ENCODE measurements around the gene REST. TPM values are rescaled to one million over a fixed set of nuclear protein-coding genes. Genes with fewer than 3 reads are reported as not detected.

REST gene
- polyA plus RNA-seq, 2 of the 4 experiments (the other 2 are of a cell fraction) = 8.8 to 18.6 TPM

DNA sequence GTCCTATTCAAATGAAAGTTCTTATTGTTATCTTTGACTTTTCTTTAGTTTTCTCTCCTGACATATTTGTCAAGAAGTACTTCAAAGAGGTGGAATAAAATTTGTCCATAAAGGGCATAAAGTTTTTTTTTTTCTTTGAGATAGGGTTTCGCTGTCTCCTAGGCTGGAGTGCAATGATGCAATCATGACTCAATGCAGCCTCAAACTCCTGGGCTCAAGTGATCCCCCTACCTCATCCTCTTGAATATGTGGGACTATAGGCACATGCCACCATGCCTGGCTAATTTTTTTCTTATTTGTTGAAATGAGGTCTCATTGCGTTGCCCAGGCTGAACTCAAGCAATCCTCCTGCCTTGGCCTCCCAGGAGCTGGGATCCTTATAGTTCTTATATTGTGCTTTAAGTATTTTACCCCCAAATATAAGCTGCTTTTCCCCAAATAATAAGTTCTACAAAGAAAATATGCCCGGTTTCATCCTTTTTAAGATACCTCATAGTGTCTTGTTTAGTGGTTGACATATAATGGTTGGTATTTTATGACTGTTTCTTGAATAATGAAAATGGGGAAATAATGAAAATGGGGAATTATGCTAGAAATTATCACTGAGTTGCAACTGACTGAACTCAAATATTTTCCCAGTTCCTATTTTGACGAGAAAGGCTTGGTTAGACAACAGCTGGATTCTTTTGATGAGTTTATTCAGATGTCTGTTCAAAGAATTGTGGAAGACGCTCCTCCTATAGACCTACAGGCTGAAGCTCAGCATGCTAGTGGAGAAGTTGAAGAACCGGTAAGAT lies 82.6 kb downstream of the REST start:
- Histone ChIP-seq H3K4me2 (no peak overlapping the region), H3K9me3 (no peaks in the 10 kb centered on the region), H3K27ac (no peak overlapping the region), H3K4me3 (no peak overlapping the region), H3K4me1 (0 out of 3 replicates have a peak, but pooled peaks cover 7% of the 10 kb centered on the region)
- 90% methylated on average over 6 of the region's 6 CpGs for WGBS (ENCODE audit: missing lambda C conversion rate)
- DNase-seq (ENCODE audit: low read depth in 1 of 2, low spot score in 1 of 2) (no peak), ATAC-seq (no peak), FAIRE-seq (no peak)
- TF ChIP-seq RCOR1 (IDR thresholded peaks at IDR 0.05; ENCODE audit: low read depth, low read length) = no peak
- TF ChIP-seq KDM1A (IDR thresholded peaks at IDR 0.05; ENCODE audit: low read depth) = no peak
- no peak for TF ChIP-seq ZSCAN20 (CRISPR knock-in tag; IDR thresholded peaks at IDR 0.05)
- TF ChIP-seq, protein P1, sequence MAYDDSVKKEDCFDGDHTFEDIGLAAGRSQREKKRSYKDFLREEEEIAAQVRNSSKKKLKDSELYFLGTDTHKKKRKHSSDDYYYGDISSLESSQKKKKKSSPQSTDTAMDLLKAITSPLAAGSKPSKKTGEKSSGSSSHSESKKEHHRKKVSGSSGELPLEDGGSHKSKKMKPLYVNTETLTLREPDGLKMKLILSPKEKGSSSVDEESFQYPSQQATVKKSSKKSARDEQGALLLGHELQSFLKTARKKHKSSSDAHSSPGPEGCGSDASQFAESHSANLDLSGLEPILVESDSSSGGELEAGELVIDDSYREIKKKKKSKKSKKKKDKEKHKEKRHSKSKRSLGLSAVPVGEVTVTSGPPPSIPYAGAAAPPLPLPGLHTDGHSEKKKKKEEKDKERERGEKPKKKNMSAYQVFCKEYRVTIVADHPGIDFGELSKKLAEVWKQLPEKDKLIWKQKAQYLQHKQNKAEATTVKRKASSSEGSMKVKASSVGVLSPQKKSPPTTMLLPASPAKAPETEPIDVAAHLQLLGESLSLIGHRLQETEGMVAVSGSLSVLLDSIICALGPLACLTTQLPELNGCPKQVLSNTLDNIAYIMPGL (CRISPR knock-in tag; IDR thresholded peaks at IDR 0.05; ENCODE audit: borderline replicate concordance) = no peak
- TF ChIP-seq, protein P2, sequence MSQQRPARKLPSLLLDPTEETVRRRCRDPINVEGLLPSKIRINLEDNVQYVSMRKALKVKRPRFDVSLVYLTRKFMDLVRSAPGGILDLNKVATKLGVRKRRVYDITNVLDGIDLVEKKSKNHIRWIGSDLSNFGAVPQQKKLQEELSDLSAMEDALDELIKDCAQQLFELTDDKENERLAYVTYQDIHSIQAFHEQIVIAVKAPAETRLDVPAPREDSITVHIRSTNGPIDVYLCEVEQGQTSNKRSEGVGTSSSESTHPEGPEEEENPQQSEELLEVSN (IDR thresholded peaks at IDR 0.05; ENCODE audit: borderline replicate concordance, low read depth) = no peak
- TF ChIP-seq, protein P3, sequence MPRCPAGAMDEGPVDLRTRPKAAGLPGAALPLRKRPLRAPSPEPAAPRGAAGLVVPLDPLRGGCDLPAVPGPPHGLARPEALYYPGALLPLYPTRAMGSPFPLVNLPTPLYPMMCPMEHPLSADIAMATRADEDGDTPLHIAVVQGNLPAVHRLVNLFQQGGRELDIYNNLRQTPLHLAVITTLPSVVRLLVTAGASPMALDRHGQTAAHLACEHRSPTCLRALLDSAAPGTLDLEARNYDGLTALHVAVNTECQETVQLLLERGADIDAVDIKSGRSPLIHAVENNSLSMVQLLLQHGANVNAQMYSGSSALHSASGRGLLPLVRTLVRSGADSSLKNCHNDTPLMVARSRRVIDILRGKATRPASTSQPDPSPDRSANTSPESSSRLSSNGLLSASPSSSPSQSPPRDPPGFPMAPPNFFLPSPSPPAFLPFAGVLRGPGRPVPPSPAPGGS (IDR thresholded peaks at IDR 0.05) = no peak
- TF ChIP-seq, protein P4, sequence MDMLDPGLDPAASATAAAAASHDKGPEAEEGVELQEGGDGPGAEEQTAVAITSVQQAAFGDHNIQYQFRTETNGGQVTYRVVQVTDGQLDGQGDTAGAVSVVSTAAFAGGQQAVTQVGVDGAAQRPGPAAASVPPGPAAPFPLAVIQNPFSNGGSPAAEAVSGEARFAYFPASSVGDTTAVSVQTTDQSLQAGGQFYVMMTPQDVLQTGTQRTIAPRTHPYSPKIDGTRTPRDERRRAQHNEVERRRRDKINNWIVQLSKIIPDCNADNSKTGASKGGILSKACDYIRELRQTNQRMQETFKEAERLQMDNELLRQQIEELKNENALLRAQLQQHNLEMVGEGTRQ (IDR thresholded peaks at IDR 0.05) = no peak
- TF ChIP-seq CHD4 (IDR thresholded peaks at IDR 0.05; ENCODE audit: borderline replicate concordance) = no peak
- no peak for TF ChIP-seq SREBF2 (IDR thresholded peaks at IDR 0.05)
- TF ChIP-seq, protein P5, sequence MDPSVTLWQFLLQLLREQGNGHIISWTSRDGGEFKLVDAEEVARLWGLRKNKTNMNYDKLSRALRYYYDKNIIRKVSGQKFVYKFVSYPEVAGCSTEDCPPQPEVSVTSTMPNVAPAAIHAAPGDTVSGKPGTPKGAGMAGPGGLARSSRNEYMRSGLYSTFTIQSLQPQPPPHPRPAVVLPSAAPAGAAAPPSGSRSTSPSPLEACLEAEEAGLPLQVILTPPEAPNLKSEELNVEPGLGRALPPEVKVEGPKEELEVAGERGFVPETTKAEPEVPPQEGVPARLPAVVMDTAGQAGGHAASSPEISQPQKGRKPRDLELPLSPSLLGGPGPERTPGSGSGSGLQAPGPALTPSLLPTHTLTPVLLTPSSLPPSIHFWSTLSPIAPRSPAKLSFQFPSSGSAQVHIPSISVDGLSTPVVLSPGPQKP (IDR thresholded peaks at IDR 0.05; ENCODE audit: low read depth, low read length) = no peak
- no peak for TF ChIP-seq BHLHE40 (IDR thresholded peaks at IDR 0.05; ENCODE audit: low read depth, low read length)
- TF ChIP-seq EHF (CRISPR knock-in tag; IDR thresholded peaks at IDR 0.05) = no peak
- no peak for TF ChIP-seq EHMT2 (IDR thresholded peaks at IDR 0.05; ENCODE audit: low read depth)
- TF ChIP-seq RFX5 (IDR thresholded peaks at IDR 0.05) = no peak
- no peak for TF ChIP-seq POLR2A (IDR thresholded peaks at IDR 0.05; ENCODE audit: low read length)
- TF ChIP-seq RARB (CRISPR knock-in tag; IDR thresholded peaks at IDR 0.05) = no peak
- no peak for TF ChIP-seq CHD2 (IDR thresholded peaks at IDR 0.05; ENCODE audit: low read length, partially characterized antibody)
- no peak for TF ChIP-seq POLR2AphosphoS2 (conservative IDR thresholded peaks at IDR 0.05; ENCODE audit: low read length)
- TF ChIP-seq HOXB13 (CRISPR knock-in tag; IDR thresholded peaks at IDR 0.05; ENCODE audit: low read depth) = no peak
- TF ChIP-seq FOXS1 (CRISPR knock-in tag; IDR thresholded peaks at IDR 0.05) = no peak
- ChIA-PET CTCF (no interaction called here), POLR2A (no interaction called here)

DNA sequence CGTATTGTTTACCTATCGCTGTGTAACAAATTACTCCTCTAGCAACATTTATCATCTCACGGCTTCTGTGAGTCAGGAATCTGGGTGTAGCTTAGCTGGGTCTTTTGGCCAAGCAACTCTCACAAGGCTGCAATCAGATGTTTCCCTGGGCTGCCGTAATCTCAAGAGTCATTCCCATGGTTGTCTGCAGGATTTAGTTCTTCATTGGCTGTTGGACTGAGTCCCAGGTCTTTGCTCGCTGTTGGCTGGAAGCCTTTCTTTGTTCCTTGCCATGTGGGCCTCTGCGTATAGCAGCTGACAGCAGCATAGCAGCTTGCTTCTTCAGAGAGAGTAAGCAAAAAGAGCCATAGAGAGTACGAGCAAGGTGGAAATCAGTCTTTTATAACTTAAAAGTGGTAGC lies 87.8 kb downstream of the REST start:
- DNase-seq (ENCODE audit: low read depth in 1 of 2, low spot score in 1 of 2) (no peak), FAIRE-seq (no peak), ATAC-seq (no peak)
- Histone ChIP-seq H3K4me3 (no peak overlapping the region), H3K4me1 (no peaks in the 10 kb centered on the region), H3K4me2 (no peak overlapping the region), H3K9me3 (no peaks in the 10 kb centered on the region), H3K27ac (no peak overlapping the region)
- WGBS (ENCODE audit: missing lambda C conversion rate) = 91% methylated on average over 7 of the region's 7 CpGs
- ChIA-PET CTCF (interaction anchor here (0.7 kb wide), 1 partner anchor 38 kb away, joined by 3 read pairs; no protein-coding TSS in a partner anchor), POLR2A (interaction anchor here (0.9 kb wide), 1 partner anchor 16 kb away, joined by 3 read pairs; no protein-coding TSS in a partner anchor)
- TF ChIP-seq RCOR1 (IDR thresholded peaks at IDR 0.05; ENCODE audit: low read depth, low read length) = no peak
- no peak for TF ChIP-seq CHD2 (IDR thresholded peaks at IDR 0.05; ENCODE audit: low read length, partially characterized antibody)
- TF ChIP-seq KDM1A (IDR thresholded peaks at IDR 0.05; ENCODE audit: low read depth) = no peak
- no peak for TF ChIP-seq HOXB5 (CRISPR knock-in tag; IDR thresholded peaks at IDR 0.05)
- TF ChIP-seq NPAS2 (CRISPR knock-in tag; IDR thresholded peaks at IDR 0.05; ENCODE audit: borderline replicate concordance) = no peak
- TF ChIP-seq RAD21 (conservative IDR thresholded peaks at IDR 0.05 in 1 of 2, IDR thresholded peaks at IDR 0.05 in 1 of 2) = no peak
- TF ChIP-seq RNF2 (IDR thresholded peaks at IDR 0.05; ENCODE audit: borderline replicate concordance, low read depth) = no peak
- no peak for TF ChIP-seq KDM5A (IDR thresholded peaks at IDR 0.05)
- TF ChIP-seq, protein P6, sequence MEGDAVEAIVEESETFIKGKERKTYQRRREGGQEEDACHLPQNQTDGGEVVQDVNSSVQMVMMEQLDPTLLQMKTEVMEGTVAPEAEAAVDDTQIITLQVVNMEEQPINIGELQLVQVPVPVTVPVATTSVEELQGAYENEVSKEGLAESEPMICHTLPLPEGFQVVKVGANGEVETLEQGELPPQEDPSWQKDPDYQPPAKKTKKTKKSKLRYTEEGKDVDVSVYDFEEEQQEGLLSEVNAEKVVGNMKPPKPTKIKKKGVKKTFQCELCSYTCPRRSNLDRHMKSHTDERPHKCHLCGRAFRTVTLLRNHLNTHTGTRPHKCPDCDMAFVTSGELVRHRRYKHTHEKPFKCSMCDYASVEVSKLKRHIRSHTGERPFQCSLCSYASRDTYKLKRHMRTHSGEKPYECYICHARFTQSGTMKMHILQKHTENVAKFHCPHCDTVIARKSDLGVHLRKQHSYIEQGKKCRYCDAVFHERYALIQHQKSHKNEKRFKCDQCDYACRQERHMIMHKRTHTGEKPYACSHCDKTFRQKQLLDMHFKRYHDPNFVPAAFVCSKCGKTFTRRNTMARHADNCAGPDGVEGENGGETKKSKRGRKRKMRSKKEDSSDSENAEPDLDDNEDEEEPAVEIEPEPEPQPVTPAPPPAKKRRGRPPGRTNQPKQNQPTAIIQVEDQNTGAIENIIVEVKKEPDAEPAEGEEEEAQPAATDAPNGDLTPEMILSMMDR (IDR thresholded peaks at IDR 0.05) = no peak
- TF ChIP-seq, protein P7, sequence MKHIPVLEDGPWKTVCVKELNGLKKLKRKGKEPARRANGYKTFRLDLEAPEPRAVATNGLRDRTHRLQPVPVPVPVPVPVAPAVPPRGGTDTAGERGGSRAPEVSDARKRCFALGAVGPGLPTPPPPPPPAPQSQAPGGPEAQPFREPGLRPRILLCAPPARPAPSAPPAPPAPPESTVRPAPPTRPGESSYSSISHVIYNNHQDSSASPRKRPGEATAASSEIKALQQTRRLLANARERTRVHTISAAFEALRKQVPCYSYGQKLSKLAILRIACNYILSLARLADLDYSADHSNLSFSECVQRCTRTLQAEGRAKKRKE (CRISPR knock-in tag; IDR thresholded peaks at IDR 0.05; ENCODE audit: low read depth) = no peak
- TF ChIP-seq EP300 (IDR thresholded peaks at IDR 0.05) = no peak
- no peak for TF ChIP-seq POLR2A (IDR thresholded peaks at IDR 0.05; ENCODE audit: low read length)
